Sigmoid colon (tissue), 7 donors: Measurements from ENCODE around the gene CLEC16A. TPM values are rescaled to one million over a fixed set of nuclear protein-coding genes. Genes with fewer than 3 reads are reported as not detected.

Experiments
- DNase-seq: peaks from one replicate; pipeline ENCODE4 v3.0.0-alpha.2; 2019
- H3K27ac ChIP-seq, 4 donors: fragments of 200-600 bp; sonication (generic); one replicate each; pipeline ENCODE4 v1.5.1; 2016 to 2019; ENCODE audit warnings: mild to moderate bottlenecking in 1 of 4
- H3K27me3 ChIP-seq, 3 donors: fragments of 200-600 bp; sonication (generic); one replicate each; pipeline ENCODE4 v1.5.1; 2019; ENCODE audit warnings: mild to moderate bottlenecking in 1 of 3
- H3K36me3 ChIP-seq, 4 donors: fragments of 200-600 bp; sonication (generic); one replicate each; pipeline ENCODE4 v1.5.1; 2016 to 2019
- H3K4me1 ChIP-seq, 4 donors: fragments of 200-600 bp; sonication (generic); one replicate each; pipeline ENCODE4 v1.5.1; 2017 to 2019
- H3K4me3 ChIP-seq, 4 donors: fragments of 200-600 bp; sonication (generic); one replicate each; pipeline ENCODE4 v1.5.1; 2017 to 2019; ENCODE audit warnings: mild to moderate bottlenecking in 2 of 4, moderate library complexity in 1 of 4
- H3K9me3 ChIP-seq, 4 donors: fragments of 200-600 bp in 3 of 4; sonication (generic) in 3 of 4; one replicate each; pipeline versions ENCODE4 v1.5.1 to v1.6.1; 2013 to 2019
- EP300 ChIP-seq, 4 donors: sonication (generic); formaldehyde crosslinking; IDR thresholded peaks; one replicate each; pipeline ENCODE4 v1.6.1; 2017; ENCODE audit warnings: antibody characterized with exemption in 4 of 4
- POLR2A ChIP-seq, 2 donors: fragments of 450-650 bp; IDR thresholded peaks; one replicate each; pipeline ENCODE4 v1.6.1; 2016; ENCODE audit warnings: antibody characterized with exemption in 2 of 2, mild to moderate bottlenecking in 2 of 2, moderate library complexity in 2 of 2
- POLR2AphosphoS5 ChIP-seq, 4 donors: sonication (generic); formaldehyde crosslinking; IDR thresholded peaks; one replicate each; pipeline ENCODE4 v1.6.1; 2017; ENCODE audit warnings: antibody characterized with exemption in 4 of 4
- WGBS, 2 donors: extraction: QIAGEN DNeasy Blood & Tissue Kit; methylation state at CpG; one replicate each; pipeline ENCODE4 v1.1.7; 2013; 5-methylcytosine and 5-hydroxymethylcytosine counted together
- intact Hi-C: fragments of 100-400 bp; cut with DNase I; formaldehyde crosslinking; loops from one replicate; pipeline ENCODE4 v1.15.1; 2023
- polyA plus RNA-seq, 3 donors: library from polyadenylated mRNA; stranded (reverse); fragments of 200-250 nt; gene quantifications; one replicate each; pipeline ENCODE4 v1.2.3, GENCODE V29; 2013
- total RNA-seq, 4 donors: library from RNA; depleted of rRNA; stranded (reverse); fragments of >200 nt; gene quantifications; one replicate each; pipeline ENCODE4 v1.1.0, GENCODE V29; 2016
- TF ChIP-seq, protein P1 (sequence below), 4 experiments: fragments of 450-650 bp in 3 of 4; fragments of 200-600 bp in 1 of 4; IDR thresholded peaks; one replicate each; pipeline ENCODE4 v1.5.1; 2016 to 2019; ENCODE audit warnings: antibody characterized with exemption in 4 of 4, mild to moderate bottlenecking in 3 of 4, moderate library complexity in 2 of 4
- donor health status: healthy with polysubstance abuse.
- donor health status: Bipolar disorder and iron deficiency.
- donor health status: healthy.

CLEC16A gene
- total and polyA plus RNA-seq, 7 donors, result 9.6 to 35.2 (median 24.6) TPM

DNA sequence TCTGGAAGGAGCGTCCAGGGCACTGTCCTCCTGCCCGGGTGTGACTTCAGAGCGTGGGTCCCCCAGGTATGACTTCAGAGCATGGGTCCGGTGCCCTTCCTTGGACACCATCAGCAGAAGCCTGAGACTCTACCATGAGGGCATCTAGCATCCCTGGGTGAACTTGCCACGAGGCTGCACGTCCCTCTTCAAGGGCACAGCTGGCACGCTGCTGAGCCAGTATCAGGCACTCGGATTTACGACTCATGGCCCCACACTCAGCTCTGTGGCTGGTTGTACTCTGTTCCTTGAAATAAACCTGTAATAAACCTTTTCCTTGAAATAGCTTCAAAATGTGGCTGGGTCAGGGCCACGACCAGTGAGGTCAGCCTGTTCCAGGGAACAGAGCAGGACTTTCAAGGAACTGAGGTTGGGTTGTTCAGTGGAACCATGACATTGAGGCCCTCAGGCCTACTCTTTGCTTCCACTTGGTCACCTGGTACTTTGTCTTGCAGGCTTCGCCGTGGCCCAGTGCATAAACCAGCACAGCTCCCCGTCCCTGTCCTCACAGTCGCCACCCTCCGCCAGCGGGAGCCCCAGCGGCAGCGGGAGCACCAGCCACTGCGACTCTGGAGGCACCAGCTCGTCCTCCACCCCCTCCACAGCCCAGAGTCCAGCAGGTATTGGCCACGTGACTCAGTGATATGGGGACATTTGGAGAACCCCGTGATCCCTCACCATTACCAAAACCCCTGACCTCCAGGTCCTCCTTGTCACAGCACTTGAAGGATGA lies 221.7 kb downstream of the CLEC16A start:
- TF ChIP-seq, protein P1, sequence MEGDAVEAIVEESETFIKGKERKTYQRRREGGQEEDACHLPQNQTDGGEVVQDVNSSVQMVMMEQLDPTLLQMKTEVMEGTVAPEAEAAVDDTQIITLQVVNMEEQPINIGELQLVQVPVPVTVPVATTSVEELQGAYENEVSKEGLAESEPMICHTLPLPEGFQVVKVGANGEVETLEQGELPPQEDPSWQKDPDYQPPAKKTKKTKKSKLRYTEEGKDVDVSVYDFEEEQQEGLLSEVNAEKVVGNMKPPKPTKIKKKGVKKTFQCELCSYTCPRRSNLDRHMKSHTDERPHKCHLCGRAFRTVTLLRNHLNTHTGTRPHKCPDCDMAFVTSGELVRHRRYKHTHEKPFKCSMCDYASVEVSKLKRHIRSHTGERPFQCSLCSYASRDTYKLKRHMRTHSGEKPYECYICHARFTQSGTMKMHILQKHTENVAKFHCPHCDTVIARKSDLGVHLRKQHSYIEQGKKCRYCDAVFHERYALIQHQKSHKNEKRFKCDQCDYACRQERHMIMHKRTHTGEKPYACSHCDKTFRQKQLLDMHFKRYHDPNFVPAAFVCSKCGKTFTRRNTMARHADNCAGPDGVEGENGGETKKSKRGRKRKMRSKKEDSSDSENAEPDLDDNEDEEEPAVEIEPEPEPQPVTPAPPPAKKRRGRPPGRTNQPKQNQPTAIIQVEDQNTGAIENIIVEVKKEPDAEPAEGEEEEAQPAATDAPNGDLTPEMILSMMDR (IDR thresholded peaks at IDR 0.05), result no peak
- no peak for TF ChIP-seq POLR2AphosphoS5 (IDR thresholded peaks at IDR 0.05)
- no peak for TF ChIP-seq EP300 (IDR thresholded peaks at IDR 0.05)
- no peak for TF ChIP-seq POLR2A (IDR thresholded peaks at IDR 0.05)
- 92 to 95% methylated on average over 22 of the region's 22 CpGs for WGBS, 2 donors
- intact Hi-C loops, result no loop called here
- Histone ChIP-seq H3K9me3 (no peaks in the 10 kb centered on the region), H3K4me1 (peaks cover 0 to 38% (median 38%) of the 10 kb centered on the region in 4 donors), H3K27ac (no peak overlapping the region), H3K27me3 (no peaks in the 10 kb centered on the region), H3K4me3 (no peak overlapping the region), H3K36me3 (peaks cover 0 to 26% (median 12%) of the 10 kb centered on the region in 4 donors)
- DNase-seq, result no peak

DNA sequence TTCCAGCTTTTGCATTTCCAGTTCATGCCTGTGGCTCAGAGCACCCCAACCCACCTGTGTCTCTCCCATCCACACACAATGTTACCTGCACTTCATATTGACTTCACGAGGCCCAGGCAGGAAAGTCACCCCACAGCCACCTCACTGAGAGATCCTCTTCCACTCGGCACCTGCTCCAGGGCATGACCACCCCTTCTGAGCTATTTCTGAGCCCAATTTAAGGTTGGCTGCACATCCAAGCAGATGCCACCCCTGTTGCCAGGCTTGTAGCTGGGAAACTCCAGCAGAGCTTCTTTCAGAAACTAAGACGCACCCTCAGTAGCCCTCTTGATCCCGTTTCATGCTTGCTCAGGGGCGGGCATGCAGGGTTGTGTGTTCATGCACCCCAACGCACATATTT lies 223.2 kb downstream of the CLEC16A start:
- H3K4me3 ChIP-seq, result no peak overlapping the region
- intact Hi-C loops, result no loop called here
- DNase-seq, result no peak
- 96 to 97% methylated on average over 6 of the region's 6 CpGs for WGBS, 2 donors
- no peak overlapping the region for H3K27ac ChIP-seq
- H3K27me3 ChIP-seq, result no peaks in the 10 kb centered on the region
- H3K9me3 ChIP-seq, result no peaks in the 10 kb centered on the region
- H3K4me1 ChIP-seq, result peaks cover 0 to 25% (median 23%) of the 10 kb centered on the region in 4 donors
- peaks cover 0 to 26% (median 12%) of the 10 kb centered on the region in 4 donors for H3K36me3 ChIP-seq
- TF ChIP-seq, protein P1 (IDR thresholded peaks at IDR 0.05), result no peak
- no peak for TF ChIP-seq POLR2AphosphoS5 (IDR thresholded peaks at IDR 0.05)
- TF ChIP-seq POLR2A (IDR thresholded peaks at IDR 0.05), result no peak
- TF ChIP-seq EP300 (IDR thresholded peaks at IDR 0.05), result no peak

DNA sequence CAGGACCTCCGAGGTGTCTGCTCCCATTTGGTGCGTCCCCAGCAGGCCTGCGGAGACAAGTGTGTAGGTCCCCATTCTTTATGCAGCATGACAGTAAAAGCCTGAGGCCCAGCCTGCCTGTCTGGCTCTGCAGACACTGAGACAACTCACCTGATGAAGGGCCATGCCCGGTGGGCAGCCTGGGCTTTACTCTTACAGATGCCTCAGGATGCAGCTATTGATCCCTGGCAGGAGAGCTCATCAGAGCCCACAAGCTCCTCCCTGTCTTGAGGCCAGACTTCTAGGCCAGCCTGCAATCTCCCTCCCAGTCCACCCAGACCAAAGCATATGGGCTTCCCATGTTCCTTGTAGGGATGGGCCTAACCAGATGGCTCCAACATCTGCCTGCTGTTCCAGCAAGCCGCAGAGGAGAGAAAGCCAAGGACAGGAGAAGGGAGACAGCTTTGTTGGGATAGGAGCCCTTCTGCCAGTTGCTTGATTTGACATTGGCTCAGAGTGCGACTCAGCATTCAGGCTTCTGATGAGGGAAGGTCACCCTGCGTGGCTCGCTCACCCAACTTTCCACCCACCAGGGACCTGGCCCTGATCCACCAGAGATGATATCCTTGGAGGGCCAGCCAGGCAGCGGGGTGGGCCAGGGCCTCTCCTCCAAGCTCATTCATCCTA lies 224.2 kb downstream of the CLEC16A start:
- TF ChIP-seq, protein P1 (IDR thresholded peaks at IDR 0.05), result no peak
- TF ChIP-seq POLR2AphosphoS5 (IDR thresholded peaks at IDR 0.05) (no peak), POLR2A (IDR thresholded peaks at IDR 0.05) (no peak), EP300 (IDR thresholded peaks at IDR 0.05) (no peak)
- no peaks in the 10 kb centered on the region for H3K27me3 ChIP-seq
- intact Hi-C loops, result no loop called here
- 83 to 89% methylated on average over 9 of the region's 9 CpGs for WGBS, 2 donors
- DNase-seq, result no peak
- H3K9me3 ChIP-seq, result no peaks in the 10 kb centered on the region
- peaks cover 0 to 15% (median 13%) of the 10 kb centered on the region in 4 donors for H3K4me1 ChIP-seq
- peaks cover 0 to 30% (median 12%) of the 10 kb centered on the region in 4 donors for H3K36me3 ChIP-seq
- no peak overlapping the region for H3K4me3 ChIP-seq
- H3K27ac ChIP-seq, result no peak overlapping the region

DNA sequence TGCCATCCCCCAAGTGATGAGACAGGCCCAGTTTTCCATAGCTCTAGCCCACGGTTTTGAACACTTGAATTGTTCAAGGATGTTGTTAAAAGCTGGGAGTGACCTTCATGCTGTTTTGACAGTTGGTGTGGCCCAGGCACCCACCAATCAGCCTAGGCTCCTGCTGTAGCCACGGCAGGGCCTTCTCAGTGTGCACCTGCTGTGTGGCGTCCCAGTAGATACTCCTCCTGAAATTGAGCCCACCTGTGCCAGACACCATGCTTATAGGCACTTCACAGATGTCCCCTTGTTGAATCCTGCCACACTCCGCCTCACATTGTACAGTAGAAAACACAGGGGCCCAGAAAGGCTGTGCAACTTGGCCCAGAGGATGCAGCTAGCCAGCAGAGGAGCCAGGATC lies 225.3 kb downstream of the CLEC16A start:
- H3K27me3 ChIP-seq, result no peaks in the 10 kb centered on the region
- H3K4me1 ChIP-seq, result peaks cover 0 to 4% (median 2%) of the 10 kb centered on the region in 4 donors
- H3K4me3 ChIP-seq, result no peak overlapping the region
- no peak for DNase-seq
- H3K27ac ChIP-seq, result no peak overlapping the region
- WGBS, 2 donors, result 75 to 86% methylated on average over 4 of the region's 4 CpGs
- H3K9me3 ChIP-seq, result no peaks in the 10 kb centered on the region
- intact Hi-C loops, result no loop called here
- no peak for TF ChIP-seq POLR2AphosphoS5 (IDR thresholded peaks at IDR 0.05)
- TF ChIP-seq, protein P1 (IDR thresholded peaks at IDR 0.05), result no peak
- no peak for TF ChIP-seq EP300 (IDR thresholded peaks at IDR 0.05)
- no peak for TF ChIP-seq POLR2A (IDR thresholded peaks at IDR 0.05)
- peaks cover 0 to 38% (median 12%) of the 10 kb centered on the region in 4 donors for H3K36me3 ChIP-seq
